GM12864 (cell line): Measurements from ENCODE around the gene HYLS1.
"Not testable (repeated sequence)": the region's sequence is repeated elsewhere in the genome, so short reads cannot be mapped to it uniquely, and the experiment has no call there.

Experiments used
- DNase-seq: peaks from one replicate; pipeline ENCODE4 v3.0.0-alpha.2; 2011; ENCODE audit warnings: low read depth
- H3K4me3 ChIP-seq: 2 replicates; pipeline ENCODE4 v1.5.1; 2011; ENCODE audit warnings: mild to moderate bottlenecking, low read depth, low read length, control low read depth
- CTCF ChIP-seq: IDR thresholded peaks from 2 replicates; pipeline ENCODE4 v1.5.1; 2011; ENCODE audit warnings: low read depth, mild to moderate bottlenecking, moderate library complexity, low read length, control low read depth, inconsistent platforms; ENCODE audit errors: missing control alignments

HYLS1 gene

GRCh38 chr11:125887373-125888324, at the start of gene HYLS1:
TSS of gene HYLS1 (plus strand) at chr11:125887668. CDS start at chr11:125899369, 11,701 bp downstream.
- peak; percentile 95 for DNase-seq

GRCh38 chr11:125842321-125842948, 45.0 kb upstream of the HYLS1 start:
- TF ChIP-seq CTCF = no peak
- DNase-seq = no peak
- no peak overlapping the region for H3K4me3 ChIP-seq

More at GRCh38 chr11:125887373-125888324, at the start of gene HYLS1:
- peak within 1 kb of the TSS; percentile 69 for H3K4me3 ChIP-seq
- no peak for TF ChIP-seq CTCF

GRCh38 chr11:125846188-125846587, 41.3 kb upstream of the HYLS1 start:
- TF ChIP-seq CTCF = no peak
- H3K4me3 ChIP-seq = no peak overlapping the region
- DNase-seq = no peak

- H3K4me3 ChIP-seq, DNase-seq: not testable (repeated sequence)
Measured at GRCh38 chr11:125857670-125858069, 29.8 kb upstream of the HYLS1 start.

GRCh38 chr11:125862786-125863185, 24.7 kb upstream of the HYLS1 start:
- not testable (repeated sequence) for H3K4me3 ChIP-seq, DNase-seq

GRCh38 chr11:125865354-125865753, 22.1 kb upstream of the HYLS1 start:
- not testable (repeated sequence) for DNase-seq, H3K4me3 ChIP-seq

GRCh38 chr11:125869521-125869920, 17.9 kb upstream of the HYLS1 start:
- no peak for TF ChIP-seq CTCF
- H3K4me3 ChIP-seq = no peak overlapping the region
- DNase-seq = no peak

- no peak overlapping the region for H3K4me3 ChIP-seq
- no peak for DNase-seq
- TF ChIP-seq CTCF = peak; percentile 47
Measured at GRCh38 chr11:125871391-125872137, 15.9 kb upstream of the HYLS1 start.
